Measurements from ENCODE around the gene UTS2. TPM values are rescaled to one million over a fixed set of nuclear protein-coding genes. Genes with fewer than 3 reads are reported as not detected.

Gene UTS2
- total RNA-seq = not detected
- long read RNA-seq = 0 reads

GRCh38 chr1:7852804-7853683 is at the start of gene UTS2:
TSS of gene UTS2 (minus strand) at chr1:7853065. CDS start at chr1:7853003, 62 bp downstream.
- ATAC-seq (no peak), DNase-seq (no peak)
- intact Hi-C loops (cut with micrococcal nuclease) = no loop called here

DNA sequence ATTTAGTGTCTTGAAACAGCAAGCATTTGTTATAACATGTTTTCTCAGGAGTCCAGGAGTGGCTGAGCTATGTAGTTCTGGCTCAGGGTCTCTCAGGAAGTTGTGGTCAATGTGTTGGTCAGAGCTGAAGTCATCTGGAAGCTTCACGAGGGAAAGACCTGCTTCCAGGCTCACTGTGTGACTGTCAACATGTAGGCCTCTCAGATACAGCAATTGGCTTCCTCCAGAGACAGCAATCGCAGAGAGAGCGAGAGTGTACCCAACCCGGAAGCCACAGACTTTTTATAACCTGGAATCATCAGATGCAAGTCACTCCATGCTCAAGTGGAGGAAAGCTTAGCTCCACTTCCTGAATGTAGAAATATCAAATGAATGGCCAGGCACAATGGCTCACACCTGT is 46.9 kb upstream of the UTS2 start:
- intact Hi-C loops (cut with micrococcal nuclease) = no loop called here

GRCh38 chr1:7898962-7899361 is 46.1 kb upstream of the UTS2 start:
- DNase-seq (no peak), ATAC-seq (no peak)
- intact Hi-C loops (cut with micrococcal nuclease) = no loop called here

More for the DNA sequence above, 46.9 kb upstream of the UTS2 start:
- no peak for ATAC-seq
- DNase-seq = no peak

DNA sequence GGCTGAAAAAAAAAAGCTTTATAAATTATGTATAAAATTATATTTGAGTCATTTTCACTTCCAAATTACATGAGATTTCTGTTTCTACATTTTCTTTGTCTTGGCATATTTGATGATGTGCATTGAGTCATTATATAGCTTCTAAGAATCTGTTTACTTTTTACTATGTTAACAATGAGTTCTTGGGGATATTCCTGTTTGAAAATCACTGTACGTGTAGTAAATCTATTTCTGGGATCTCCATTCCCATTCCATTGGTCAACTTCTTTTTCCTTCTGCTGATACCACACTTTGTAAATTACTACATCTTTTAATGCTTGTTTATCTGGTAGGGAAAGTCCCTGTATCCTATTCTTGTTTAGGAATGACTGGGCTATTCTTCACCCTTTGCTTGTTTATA is 44.1 kb upstream of the UTS2 start:
- DNase-seq (no peak), ATAC-seq (no peak)
- intact Hi-C loops (cut with micrococcal nuclease) = no loop called here

DNA sequence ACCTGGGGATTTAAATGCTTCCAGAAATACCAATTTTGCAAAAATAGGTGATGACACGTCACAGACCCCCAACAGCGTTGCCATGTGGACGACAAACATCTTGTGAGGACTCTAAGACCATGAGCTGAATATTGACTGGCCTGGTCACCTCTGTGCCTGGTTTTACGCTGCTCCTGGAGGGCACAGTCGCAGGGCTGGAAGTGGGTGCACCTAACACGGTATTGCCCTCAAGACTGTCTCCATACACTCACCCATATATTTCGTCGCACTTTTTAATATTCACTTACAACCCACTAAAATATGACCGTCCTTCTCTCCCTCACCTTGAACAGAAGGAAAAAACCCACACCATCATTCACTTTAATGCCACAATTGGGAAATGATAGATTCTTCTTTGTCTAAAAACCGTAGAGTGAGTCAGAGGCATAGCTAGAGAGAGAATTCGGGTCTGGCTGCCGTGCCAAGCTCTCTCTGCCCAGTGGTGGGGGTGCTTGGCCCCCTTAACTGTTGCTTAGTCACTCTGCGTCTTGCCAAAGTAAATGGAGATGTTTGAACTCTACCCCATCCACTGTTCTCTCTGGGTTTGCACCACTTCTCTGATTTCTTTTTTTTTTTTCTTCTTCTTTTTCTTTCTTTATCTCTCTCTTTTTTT is 40.8 kb upstream of the UTS2 start:
- ATAC-seq (no peak), DNase-seq (no peak)
- intact Hi-C loops (cut with micrococcal nuclease) = no loop called here

- no peak for ATAC-seq
- no peak for DNase-seq
- intact Hi-C loops (cut with micrococcal nuclease) = no loop called here
These were observed 38.9 kb upstream of the UTS2 start for GRCh38 chr1:7891804-7892203.

DNA sequence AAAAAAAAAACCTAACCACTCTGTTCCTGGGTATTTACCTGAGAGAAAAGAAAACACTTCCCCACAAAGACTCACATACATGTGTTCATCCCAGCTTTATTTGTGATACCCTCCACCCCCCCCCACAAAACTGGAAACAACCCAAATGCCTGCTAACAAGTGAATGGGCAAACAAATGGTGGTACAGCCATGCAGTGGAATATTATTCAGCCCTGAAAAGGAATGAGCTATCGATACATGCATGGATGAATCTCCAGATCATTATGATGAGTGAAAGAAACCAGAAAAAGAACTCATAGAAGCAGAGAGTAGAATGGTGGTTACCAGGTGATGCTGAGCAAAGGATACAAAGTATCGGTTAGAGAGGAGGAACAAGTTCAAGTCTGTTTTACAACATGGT is 38.0 kb upstream of the UTS2 start:
- no peak for ATAC-seq
- intact Hi-C loops (cut with micrococcal nuclease) = no loop called here
- DNase-seq = no peak

DNA sequence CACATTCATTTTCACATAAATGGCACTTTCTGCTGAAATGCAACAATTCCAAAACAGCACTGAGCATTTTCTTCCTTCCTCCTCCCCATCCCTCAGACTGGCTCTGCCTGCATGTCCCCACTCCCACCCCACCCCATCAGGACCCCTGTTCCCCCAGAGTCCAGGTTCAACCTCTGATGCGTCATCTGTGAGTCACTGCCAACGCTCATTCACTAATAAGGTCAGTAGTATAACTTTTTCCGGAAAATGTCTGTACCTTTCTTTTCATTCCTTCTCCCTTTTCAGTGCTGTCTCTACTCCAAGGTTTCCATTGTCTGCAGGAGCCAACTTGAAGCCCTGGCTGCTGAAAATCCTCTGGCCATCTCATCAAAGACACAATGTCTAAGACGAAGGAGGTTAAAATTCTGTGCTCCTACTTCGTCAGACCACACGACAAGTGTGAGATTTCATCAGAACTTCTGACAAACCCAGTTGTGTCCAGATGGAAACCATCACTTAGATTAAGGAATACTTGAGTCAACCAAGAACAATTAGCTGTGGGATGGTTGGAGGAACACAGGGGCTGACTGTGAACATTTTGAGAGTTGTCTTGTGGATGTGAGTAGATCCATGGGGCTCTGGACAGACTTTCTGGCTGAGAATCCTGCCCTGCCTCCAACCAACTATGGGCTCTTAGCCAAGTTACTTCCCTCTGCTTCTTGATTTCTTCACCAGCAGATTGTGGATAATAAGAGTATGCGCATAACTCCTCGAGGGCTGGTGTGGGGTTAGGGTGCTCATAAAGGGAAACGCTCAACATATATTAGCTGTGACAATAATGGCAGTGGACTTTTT is 35.6 kb upstream of the UTS2 start:
- peak; percentile 50 for ATAC-seq
- no peak for DNase-seq
- intact Hi-C loops (cut with micrococcal nuclease) = no loop called here

DNA sequence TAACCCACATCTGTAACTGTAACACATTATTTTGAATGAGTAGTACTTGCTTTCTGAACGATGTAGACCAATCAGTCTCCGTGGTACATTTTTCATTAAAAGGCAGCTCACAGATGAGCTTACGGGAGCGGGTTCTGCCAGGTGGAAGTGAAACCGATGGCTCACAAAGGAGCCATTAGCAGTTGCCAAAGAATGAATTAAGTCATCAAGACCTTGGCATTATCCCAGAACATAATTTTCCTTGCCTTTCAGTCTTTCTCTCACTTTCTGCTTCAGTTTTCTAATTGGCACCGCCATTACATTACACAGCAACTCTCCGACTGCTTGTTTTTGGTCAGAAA is 33.5 kb upstream of the UTS2 start:
- DNase-seq (no peak), ATAC-seq (no peak)
- intact Hi-C loops (cut with micrococcal nuclease) = no loop called here

DNA sequence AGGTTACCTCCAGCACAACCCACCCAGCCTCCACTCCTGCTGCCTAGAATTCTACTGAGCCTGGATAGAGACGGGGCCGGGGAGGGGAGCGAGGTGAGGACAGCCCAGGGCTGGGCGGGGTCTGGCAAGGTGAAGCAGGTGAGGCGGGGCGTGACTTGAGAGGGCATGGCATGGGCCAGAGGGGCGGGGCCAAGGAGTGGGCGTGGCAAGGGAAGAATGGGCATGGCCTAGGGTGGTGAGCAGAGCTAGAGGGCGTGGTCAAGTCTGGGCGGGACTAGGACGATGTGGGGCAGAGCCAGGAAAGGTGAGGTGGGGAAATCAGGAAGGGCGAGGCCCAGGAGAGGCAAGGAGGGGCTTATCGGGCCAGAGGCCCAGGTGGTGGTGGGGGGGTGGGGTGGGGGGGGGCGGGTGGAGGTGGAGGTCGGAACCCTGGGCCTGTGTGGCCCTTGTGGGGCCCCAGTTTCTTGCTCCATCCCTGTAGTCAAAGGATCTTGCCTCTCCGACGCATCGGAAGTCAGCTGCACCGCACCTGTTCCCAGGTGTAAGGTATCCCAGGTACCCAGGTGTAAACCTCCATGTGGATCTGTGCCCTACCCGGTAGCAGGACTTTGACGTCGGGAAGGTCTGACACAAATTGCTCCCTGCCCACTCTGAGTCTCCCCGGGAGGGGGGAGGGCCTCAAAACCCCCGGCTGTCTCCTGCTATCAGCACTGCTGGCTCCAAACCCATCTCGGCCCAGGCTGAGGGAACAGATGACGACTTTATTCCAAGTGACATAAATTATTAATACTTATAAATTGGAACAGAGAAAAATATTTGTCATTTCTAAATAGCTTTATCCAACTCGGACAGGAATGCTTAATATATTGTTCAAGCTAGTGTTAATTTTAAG is 32.9 kb upstream of the UTS2 start:
- intact Hi-C loops (cut with micrococcal nuclease) = no loop called here
- ATAC-seq = no peak
- DNase-seq = no peak

- ATAC-seq (no peak), DNase-seq (no peak)
- intact Hi-C loops (cut with micrococcal nuclease) = no loop called here
These were observed 31.9 kb upstream of the UTS2 start for GRCh38 chr1:7884757-7885156.

DNA sequence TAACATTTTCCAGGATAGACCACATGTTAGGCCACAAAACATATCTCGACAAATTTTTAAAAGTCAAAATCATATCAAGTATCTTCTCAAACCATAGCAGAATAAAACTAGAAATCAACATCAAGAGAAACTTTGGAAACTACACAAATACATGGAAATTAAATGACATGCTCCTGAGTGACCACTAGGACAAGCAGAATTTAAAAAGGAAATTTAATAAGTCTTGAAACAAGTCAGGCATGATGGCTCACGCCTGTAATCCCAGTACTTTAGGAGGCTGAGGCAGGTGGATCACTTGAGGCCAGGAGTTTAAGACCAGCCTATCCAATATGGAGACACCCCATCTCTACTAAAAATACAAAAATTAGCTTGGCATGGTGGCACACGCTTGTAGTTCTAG is 26.4 kb upstream of the UTS2 start:
- no peak for ATAC-seq
- intact Hi-C loops (cut with micrococcal nuclease) = no loop called here
- no peak for DNase-seq

DNA sequence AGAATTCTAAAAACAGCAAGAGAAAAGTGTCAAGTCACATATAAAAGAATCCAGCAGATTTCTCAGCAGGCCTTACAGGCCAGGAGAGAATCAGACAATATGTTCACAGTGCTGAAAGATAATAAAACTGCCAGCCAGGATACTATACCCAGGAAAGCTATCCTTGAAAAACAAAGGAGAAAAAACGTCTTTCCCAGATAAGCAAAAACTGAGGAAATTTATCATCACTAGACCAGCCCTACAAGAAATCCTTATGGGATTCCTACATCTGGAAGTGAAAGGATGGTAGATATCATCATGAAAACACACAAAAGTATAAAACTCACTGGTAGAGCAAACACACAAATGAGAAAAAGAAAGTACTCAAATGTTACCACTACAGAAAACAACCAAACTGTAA is 25.2 kb upstream of the UTS2 start:
- ATAC-seq (no peak), DNase-seq (no peak)
- intact Hi-C loops (cut with micrococcal nuclease) = no loop called here

DNA sequence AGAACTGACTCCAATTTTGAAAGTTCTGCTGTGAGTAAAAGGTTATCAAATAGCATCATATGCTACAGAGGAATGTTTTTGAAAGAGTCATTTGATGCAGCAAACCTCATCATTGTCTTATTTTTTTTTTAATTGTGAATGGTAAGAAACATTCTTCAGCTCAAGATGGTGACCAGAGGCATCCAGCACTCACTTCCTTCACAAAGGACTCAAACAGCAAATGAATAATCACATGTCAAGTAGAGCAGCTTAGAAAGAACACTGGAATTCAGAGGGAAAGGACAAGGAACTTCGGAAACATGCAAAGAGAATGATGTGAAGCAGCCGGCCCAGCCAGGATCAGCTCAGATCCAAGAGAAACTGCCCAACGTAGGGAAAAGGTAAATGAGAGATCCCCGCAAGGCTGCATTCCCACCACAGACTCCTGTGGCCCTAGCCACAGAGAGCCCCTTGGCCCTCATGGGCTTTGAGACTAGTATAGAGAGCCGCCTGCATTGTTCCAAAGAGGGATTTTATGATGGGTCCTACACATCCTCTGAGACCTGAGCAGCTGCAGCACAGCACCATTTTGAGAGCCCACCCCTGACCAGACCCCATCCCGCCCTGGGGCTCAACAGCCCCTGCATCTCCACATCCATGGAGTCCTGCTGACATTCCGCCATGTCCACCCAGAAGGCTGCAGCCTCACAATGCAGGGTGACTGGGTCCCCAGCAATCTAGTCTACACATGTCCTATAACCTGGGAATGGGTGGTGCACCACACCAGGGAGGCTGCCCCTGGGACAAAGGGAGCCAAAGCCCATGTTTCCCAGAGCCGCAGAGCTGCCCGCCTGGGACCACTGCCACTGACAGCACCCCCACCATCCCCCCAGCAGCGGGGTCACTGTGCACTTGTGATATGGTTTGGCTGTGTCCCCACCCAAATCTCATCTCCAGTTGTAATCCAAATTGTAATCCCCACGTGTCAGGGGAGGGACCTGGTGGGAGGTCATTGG is 21.2 kb upstream of the UTS2 start:
- no peak for DNase-seq
- no peak for ATAC-seq
- intact Hi-C loops (cut with micrococcal nuclease) = no loop called here

- ATAC-seq = no peak
- intact Hi-C loops (cut with micrococcal nuclease) = no loop called here
- no peak for DNase-seq
These were observed 18.3 kb upstream of the UTS2 start for GRCh38 chr1:7871136-7871535.

DNA sequence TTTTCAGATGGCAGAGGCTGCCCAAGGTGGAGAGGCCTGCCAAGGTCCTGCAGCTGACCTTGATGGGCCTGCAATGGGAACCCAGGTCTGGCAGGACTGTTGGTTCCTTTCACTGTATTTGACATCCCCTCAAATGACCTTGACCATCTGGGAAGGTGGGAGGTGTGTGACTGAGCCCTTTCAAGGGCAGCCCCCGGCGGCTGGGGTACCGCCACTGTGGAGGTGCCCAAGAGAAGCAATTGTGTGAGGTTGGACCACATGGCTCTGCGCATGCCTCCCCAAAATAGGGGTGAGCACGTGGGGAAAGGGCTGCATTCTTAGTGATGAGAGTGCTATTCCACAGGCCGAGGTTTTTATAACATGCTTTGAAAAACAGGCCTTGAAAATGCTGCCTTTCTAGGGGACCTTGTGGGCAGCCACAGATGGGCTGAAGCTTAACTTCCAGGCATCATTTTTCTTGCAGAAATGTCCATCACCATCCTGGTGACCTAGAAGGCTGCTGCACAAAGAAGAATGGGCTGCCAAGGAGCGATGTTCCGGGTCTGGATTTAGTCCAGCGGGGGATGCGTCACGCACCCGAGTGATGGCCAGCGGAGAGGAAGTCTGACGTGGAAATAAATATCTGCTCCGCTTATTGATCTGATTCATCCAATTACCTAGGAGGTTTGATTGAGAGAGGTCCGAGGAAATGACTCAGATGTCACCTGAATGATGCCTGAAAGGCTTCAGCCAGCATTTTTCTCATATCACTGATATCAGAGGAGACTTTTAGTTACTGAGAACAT is 16.5 kb upstream of the UTS2 start:
- intact Hi-C loops (cut with micrococcal nuclease) = no loop called here
- DNase-seq = no peak
- ATAC-seq = no peak

- DNase-seq (no peak), ATAC-seq (no peak)
- intact Hi-C loops (cut with micrococcal nuclease) = no loop called here
These were observed 15.4 kb upstream of the UTS2 start for GRCh38 chr1:7868070-7868780.

Data from left ventricle myocardium superior (tissue), 1 donor.